HG03571 (cell line): ENCODE measurements around the gene AMBP.

Source experiments
- ATAC-seq: cut with Tn5 transposase; IDR thresholded peaks from one replicate; pipeline ENCODE4 v1.9.1; 2021; ENCODE audit not compliant: unreplicated experiment

Gene AMBP

DNA sequence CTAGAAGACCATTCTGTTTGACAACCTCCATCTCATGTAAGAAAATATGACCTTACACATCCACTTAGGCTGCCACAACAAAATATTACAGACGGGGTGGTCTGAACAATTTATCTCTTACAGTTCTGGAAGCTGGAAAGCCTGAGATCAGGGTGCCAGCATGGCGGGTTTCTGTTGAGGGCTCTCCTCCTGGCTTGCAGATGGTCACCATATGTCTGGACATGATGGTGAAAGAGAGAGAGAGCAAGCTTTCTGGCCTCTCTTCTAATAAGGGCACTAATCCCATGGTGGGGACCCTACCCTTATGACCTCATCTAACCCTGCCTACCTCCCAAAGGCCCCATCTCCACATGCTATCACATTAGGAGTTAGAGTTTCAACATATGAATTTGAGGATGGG is 66.0 kb downstream of the AMBP start:
- no peak for ATAC-seq

DNA sequence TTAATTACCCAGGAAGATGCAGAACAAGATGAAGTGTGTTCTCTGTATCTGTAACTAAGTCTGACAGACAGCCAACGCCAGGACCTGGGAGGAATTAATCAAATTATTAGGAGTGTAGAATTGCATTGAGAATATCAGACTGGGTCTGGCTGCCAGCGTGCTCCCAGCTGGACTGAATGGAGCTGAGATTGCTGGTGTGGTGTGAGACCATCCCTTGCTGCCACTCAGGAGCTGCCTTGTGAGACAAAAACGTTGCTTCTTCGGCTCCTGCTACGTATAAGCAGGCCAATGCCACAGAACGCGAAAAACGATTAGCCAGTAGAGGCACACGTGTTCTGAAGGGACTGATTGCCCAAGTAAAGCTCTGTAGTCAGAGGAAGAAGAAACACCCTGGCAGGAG is 66.8 kb downstream of the AMBP start:
- no peak for ATAC-seq
